GM18505 (cell line): ENCODE results near the gene IGF1R.
A peak's percentile ranks its signal among the peaks of the same experiment; 100 is the strongest.
"Not testable (repeated sequence)": the region's sequence is repeated elsewhere in the genome, so short reads cannot be mapped to it uniquely, and the experiment has no call there.

Experiments
- ATAC-seq: cut with Tn5 transposase; IDR thresholded peaks from one replicate; pipeline ENCODE4 v1.9.1; 2021; ENCODE audit not compliant: unreplicated experiment
- POLR2A ChIP-seq: IDR thresholded peaks from 4 replicates; pipeline ENCODE4 v1.6.1; 2011; ENCODE audit warnings: borderline replicate concordance; ENCODE audit not compliant: insufficient read depth, insufficient read length; ENCODE audit errors: extremely low read depth

Gene IGF1R

DNA sequence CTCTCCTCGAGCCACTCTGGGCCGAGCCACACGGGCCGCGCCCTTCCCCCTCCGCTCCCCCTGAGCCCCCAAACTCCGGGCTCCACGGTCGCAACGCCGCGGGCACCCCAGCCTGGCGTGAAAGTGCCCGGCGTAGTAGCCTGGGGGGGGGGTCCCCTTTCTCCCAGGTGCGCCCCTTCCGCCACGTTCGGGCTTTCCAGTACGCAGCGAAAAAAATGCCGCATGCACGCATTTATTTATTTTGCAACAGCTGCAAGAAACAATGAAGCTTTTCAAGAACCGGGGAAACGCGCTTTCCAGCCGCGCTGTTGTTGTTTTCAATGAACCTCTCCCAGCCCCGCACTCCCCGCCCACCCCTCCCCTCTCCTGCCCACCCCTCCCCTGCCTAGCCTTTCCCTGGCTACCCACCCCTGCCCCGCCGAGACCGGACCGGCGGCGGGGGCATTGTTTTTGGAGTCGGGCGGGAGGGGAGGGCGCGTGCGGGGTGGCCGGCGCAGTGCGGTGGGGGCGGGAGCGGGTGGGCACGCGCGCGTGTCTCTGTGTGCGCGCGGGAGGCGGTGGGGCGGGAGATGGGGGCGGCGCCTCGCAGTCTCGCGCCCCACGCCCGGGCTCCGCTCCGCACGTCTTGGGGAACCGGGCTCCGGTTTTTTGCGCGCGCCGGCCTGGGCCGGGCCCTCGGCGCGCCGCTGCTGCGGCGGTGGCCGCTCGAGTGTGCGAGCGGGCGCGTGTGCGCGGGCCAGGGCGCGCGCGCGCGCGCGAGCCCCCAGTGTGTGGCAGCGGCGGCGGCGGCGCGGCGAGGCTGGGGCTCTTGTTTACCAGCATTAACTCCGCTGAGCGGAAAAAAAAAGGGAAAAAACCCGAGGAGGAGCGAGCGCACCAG is at the start of gene IGF1R:
Gene IGF1R, plus strand, starts transcription at position 766 of the 880 bp plus-strand sequence. CDS start 1,043 bp downstream, outside the sequence.
- TF ChIP-seq POLR2A: no peak
- peak; percentile 70 for ATAC-seq

DNA sequence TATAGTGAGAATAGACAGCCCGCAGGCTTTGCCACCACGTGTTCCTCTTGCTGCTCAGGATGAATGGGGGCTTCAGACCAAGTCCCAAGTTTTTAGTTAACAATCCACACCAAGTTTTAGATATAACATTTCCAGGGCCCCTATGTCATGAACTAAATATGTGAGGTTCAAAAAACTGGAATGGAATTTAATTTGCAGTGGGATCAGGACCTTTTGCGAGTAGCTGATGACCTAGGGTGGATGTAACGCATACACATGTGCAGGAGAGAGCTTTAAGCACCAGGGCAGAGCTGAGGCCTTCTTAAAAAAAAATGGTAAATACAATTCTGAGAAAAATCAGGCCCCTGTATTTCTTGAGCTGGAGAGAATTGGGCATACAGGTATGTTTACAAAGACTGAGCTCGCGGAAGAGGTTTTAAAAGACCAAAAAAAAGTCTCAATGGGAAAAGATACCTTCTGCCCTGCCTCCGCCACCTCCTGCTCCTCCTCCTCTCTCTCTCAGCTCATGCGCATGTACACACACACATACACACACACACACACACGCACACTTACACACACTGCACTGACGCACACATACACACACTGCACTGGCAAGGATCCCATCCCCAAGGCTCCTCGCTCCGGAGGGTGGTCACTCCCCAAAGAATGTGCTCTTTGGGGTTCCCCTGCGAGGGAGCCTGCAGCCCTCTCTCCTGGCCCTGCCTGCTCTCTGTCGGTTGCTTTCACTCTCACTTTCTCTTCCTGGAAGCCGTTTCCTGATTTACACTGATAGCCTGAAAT is 48.2 kb upstream of the IGF1R start:
- ATAC-seq: peak; percentile 95
- peak; percentile 45 for TF ChIP-seq POLR2A

DNA sequence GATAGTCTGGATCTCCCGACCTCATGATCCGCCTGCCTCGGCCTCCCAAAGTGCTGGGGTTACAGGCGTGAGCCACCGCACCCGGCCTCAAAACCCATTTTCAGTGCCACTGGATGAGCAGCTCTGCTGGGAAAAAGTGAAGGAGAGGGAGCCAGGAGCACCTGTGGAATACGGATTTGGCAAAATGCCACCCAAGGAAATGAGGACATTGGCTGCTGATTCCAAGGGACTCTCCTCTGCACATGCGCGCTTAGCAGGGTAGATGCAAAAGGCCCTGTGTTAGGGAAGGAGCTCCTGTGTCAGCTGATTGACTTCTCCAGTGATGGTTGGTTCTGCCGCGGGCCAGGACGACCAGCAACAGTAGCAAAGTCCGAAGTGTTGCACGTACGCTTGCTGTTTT is 43.4 kb upstream of the IGF1R start:
- TF ChIP-seq POLR2A: no peak
- no peak for ATAC-seq

DNA sequence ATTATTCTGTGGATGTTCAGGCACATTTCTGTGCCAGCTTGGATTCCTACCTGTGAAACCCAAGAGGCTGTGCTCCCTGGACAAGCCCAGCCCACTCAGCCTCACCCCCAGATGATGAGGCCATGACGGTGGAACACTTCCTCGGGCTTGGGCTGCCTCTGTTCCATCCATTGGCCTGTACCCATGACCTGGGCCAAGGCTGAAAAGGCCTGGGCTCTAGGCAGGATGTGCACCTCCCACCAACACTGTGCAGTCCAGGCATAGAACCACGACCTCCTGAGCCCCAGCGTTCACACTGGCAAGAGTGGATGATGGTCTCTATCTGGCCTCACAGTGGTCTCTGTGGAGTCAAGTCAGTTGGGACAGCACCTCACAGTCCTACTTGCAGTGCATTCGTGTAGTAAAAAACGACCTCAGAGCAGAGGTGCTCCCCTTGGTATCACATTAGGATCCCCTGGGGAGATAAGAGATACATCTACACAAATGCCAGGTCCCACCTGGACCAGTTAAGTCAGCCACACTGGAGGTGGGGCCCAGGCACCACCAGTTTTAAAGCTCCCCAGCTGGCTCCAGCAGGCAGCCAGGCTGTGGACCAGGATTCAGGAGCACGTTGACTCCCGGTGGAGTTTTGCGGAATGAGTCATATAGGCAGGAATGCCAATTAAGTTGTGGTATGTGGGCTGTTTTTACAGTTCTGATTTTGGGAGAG is 39.0 kb upstream of the IGF1R start:
- ATAC-seq: no peak
- no peak for TF ChIP-seq POLR2A

DNA sequence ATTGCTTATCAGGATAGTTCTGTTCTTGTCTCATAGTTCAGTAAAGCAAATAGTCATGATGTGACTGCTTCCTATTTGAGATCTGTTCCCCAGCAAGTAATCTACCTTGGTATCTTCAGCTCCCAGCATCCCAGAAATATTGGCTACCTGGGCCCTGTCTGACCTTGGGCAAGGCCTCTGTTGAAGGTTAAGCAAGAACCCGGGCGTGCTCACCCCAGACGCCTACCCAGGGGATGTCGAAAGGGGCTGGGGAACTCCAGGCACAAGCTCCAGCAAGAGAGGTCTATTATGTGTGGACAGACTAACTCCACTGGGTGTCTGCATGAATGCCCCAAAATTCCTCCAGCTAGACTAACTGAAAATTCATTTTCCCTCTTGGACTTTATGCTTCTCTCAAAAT is 37.3 kb upstream of the IGF1R start:
- TF ChIP-seq POLR2A: no peak
- no peak for ATAC-seq

DNA sequence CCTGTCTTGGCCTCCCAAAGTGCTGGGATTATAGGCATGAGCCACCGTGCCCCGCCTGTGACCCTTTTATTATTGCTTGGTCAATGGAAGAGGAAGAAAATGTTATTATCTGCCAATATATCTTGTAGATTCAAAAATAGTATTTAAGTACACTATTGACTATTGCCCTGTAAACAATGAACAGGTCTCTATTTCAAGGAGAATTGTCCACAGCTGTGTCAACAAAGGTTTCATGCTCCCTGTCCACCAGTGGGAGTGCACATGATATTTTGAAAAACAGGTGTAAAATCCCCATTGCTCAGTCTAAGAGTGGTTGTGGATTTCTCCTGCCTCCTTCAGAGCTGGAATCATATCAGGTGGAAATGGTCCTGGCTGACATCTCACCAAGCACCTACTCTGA is 36.5 kb upstream of the IGF1R start:
- ATAC-seq: no peak
- TF ChIP-seq POLR2A: no peak

DNA sequence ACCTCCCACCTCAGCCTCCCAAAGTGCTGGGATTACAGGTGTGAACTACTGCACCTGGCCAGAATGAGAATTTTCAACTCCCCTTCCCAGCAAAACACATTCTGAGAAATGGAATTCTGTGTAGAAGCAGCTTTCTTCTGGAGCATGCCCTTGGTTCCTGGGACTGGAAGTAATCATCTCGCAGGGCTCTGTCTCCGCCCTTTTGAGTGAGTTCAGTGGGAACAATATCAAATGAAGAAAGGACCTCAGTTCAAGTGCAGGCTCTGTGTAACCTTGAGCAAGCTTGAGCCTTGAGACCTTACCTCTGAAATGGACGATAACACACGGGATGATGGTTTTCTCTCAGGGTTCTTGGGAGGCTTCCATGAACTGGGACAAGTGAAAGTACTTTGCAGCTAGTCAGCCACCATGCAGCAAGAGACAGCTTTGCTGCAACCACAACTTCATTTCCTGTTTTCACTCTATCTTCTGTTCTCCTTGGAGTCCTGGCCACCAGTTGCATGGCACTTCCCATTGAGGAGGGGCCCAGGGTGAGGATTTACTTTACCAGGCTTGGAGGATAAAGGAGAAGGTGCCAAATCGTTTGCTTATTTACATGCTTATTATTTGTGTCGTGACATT is 35.7 kb upstream of the IGF1R start:
- TF ChIP-seq POLR2A: no peak
- no peak for ATAC-seq

DNA sequence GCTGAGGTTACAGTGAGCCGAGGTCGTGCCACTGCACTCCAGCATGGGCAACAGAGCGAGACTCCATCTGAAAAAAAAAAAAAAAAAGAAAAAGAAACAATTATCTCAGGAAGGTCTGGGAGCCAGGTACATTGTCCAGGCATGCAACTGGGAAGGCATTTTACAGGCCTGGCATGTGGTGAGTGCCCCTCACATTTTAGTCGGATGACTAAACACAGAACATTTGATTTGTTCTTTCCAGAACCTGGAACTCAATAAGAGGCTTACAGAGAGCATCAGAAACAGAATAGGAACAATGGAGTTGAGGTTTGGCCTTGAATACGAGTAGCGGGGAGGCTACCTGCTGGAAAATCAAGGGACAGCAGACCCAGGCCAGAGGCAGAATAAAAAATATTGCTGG is 33.7 kb upstream of the IGF1R start:
- no peak for ATAC-seq
- no peak for TF ChIP-seq POLR2A

DNA sequence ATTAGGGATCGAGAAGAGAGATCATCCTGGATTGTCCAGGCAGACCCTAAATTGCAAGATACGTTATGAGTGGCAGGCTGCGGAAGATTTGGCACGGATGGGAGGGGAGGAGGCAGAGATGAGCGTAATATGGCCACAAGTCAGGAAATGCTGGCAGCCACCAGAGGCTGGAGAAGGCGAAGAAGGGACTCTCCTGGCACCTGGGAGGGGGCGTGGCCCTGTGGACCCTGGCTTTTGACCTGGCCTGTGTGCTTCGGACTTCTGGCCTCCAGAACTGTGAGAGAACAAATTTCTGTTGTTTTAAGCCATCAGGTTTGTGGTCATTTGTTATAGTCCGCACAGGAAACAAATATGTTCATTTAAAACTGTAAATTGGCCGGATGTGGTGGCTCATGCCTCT is 31.9 kb upstream of the IGF1R start:
- TF ChIP-seq POLR2A: no peak
- no peak for ATAC-seq

DNA sequence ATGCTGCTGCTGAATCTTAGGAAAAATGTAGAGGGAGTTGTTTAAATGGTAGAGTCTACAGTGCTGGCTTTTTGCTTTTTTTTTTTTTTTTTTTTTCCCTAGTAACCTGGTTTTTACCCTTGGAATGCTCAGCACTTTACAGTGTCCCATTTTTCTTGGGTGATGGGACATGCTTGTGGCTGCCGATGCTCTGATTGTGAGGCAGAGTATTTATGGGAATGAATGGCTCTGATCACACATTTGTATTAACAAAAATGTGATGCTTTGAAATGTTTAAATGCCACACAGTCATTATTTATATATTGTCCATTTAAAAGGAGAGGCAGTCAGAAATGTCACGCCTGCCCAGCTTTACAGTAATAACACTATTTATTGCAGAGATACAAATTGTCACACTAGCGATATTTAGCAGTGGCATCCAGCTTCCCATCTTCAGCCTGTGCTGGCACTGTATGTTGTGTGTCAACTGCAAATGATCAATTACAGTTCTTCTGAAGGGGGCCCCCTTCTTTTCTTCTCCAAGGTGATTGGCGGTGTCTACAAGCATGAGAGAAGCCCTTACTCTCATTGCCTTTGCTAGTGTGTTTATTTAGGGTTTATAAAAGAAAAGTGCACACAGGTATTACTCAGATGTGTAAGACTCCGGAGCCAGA is 30.9 kb upstream of the IGF1R start:
- ATAC-seq: no peak
- TF ChIP-seq POLR2A: no peak

DNA sequence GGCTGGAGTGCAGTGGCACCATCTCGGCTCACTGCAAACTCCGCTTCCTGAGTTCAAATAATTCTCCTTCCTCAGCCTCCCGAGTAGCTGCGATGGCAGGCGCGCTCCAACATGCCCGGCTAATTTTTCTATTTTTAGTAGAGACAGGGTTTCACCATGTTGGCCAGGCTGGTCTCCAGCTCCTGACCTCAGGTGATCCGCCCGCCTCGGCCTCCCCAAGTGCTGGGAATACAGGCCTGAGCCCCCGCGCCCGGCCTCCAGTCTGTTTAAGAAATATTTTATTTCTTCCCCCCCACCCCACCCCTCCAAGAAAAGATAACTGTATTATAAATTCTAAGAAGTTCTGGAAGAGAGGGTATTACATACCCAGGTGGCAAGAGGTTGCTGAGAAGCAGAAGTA is 29.8 kb upstream of the IGF1R start:
- not testable (repeated sequence) for ATAC-seq

DNA sequence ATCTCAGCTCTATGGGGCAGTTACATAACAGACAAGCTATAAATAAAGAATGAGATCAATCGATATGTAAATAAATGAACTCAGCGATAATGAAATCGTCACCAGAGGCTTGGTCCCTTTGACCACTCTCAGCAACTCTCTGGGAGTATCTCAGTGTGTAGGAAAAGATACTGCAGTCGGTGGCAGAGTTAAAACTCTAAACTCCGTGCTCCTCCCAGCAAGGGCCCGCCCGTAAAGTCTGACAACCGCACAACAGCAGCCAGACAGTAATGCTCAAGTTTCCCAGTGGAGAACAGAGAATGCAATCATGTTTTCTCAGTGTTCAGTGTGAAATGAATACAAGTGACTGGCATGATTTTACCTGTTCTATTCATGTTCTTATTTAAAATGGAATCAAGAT is 28.3 kb upstream of the IGF1R start:
- TF ChIP-seq POLR2A: no peak
- ATAC-seq: no peak

DNA sequence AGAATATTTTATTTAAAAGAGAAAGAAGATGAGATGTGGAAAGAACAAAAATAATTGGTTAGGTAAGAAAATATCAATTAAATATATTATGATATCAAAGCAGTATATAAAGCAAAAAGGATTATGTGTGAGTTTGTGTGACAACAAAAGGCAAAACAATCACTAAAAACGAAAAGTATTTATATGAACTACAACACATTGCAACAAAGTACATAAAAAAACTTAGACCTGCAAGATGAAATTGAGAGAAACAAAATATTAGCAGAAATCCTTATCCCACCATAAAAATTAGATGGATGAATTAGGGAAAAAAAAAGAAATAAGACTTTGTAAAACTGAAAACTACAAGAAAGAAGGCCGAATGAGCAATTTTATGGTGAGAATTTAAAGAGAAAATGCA is 27.3 kb upstream of the IGF1R start:
- ATAC-seq: no peak
- TF ChIP-seq POLR2A: no peak
